ENCODE data around the gene KLHL22.
A peak's percentile ranks its signal among the peaks of the same experiment; 100 is the strongest.

KLHL22 gene

GRCh38 chr22:20495861-20496681, 476 bp upstream of the KLHL22 start:
- peak; percentile 80 for DNase-seq (ENCODE audit: low read depth)
- peak overlapping the region; percentile 71 for H3K4me3 ChIP-seq (ENCODE audit: control insufficient read depth, low read depth, low read length)
- TF ChIP-seq CTCF (conservative IDR thresholded peaks at IDR 0.05; ENCODE audit: control insufficient read depth, insufficient read depth, low read depth, low read length): peak; percentile 79

GRCh38 chr22:20491346-20491745, 4.2 kb downstream of the KLHL22 start:
- no peak overlapping the region for H3K4me3 ChIP-seq (ENCODE audit: control insufficient read depth, low read depth, low read length)
- TF ChIP-seq CTCF (conservative IDR thresholded peaks at IDR 0.05; ENCODE audit: control insufficient read depth, insufficient read depth, low read depth, low read length): no peak
- no peak for DNase-seq (ENCODE audit: low read depth)

- no peak for DNase-seq (ENCODE audit: low read depth)
- H3K4me3 ChIP-seq (ENCODE audit: control insufficient read depth, low read depth, low read length): no peak overlapping the region
- TF ChIP-seq CTCF (conservative IDR thresholded peaks at IDR 0.05; ENCODE audit: control insufficient read depth, insufficient read depth, low read depth, low read length): no peak
Observed at GRCh38 chr22:20490941-20491307, 4.7 kb downstream of the KLHL22 start.

GRCh38 chr22:20490183-20490940, 5.2 kb downstream of the KLHL22 start:
- DNase-seq (ENCODE audit: low read depth): no peak
- no peak for TF ChIP-seq CTCF (conservative IDR thresholded peaks at IDR 0.05; ENCODE audit: control insufficient read depth, insufficient read depth, low read depth, low read length)
- no peak overlapping the region for H3K4me3 ChIP-seq (ENCODE audit: control insufficient read depth, low read depth, low read length)

GRCh38 chr22:20488946-20489345, 6.6 kb downstream of the KLHL22 start:
- no peak for TF ChIP-seq CTCF (conservative IDR thresholded peaks at IDR 0.05; ENCODE audit: control insufficient read depth, insufficient read depth, low read depth, low read length)
- no peak for DNase-seq (ENCODE audit: low read depth)
- no peak overlapping the region for H3K4me3 ChIP-seq (ENCODE audit: control insufficient read depth, low read depth, low read length)

GRCh38 chr22:20487715-20488114, 7.9 kb downstream of the KLHL22 start:
- DNase-seq (ENCODE audit: low read depth): no peak
- no peak overlapping the region for H3K4me3 ChIP-seq (ENCODE audit: control insufficient read depth, low read depth, low read length)
- TF ChIP-seq CTCF (conservative IDR thresholded peaks at IDR 0.05; ENCODE audit: control insufficient read depth, insufficient read depth, low read depth, low read length): no peak

Measured in fibroblast of mammary gland (primary cell).